ENCODE data around the gene RBM20. TPM values are rescaled to one million over a fixed set of nuclear protein-coding genes. Genes with fewer than 3 reads are reported as not detected.

RBM20 gene
- polyA plus RNA-seq, 3 donors = not detected

DNA sequence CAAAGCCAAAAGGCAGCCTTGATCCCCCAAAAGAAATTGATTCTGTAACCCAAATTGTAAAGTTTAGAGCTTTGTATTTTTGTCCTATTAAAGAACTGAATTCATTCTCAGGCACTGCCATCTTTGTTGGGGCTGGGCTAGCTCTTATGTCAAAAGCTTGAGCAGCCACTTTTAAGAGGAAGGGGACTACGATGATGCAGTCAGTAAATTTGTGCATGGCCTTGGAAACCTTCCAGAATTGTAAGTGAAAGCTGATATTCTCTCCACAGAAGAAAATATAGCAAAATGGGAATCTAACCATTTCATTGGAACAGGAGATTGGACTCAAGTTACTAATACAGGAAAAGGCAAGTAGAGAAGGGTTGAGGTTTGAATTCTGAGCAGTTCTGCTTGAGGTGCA lies 50.1 kb downstream of the RBM20 start:
- no peaks in the 10 kb centered on the region for H3K4me1 ChIP-seq (ENCODE audit: control insufficient read depth in 1 of 2, insufficient read depth in 2 of 2, low read length in 2 of 2)
- no peak overlapping the region for H3K4me2 ChIP-seq (replicated peaks; ENCODE audit: extremely low read depth, low read length, poor library complexity, severe bottlenecking)
- H3K36me3 ChIP-seq (replicated peaks in 1 of 2; ENCODE audit: control insufficient read depth in 1 of 2, insufficient read depth in 2 of 2, low read length in 2 of 2) = no peaks in the 10 kb centered on the region
- peaks cover 6% of the 10 kb centered on the region for H3K4me1 Mint-ChIP-seq
- H3K4me3 Mint-ChIP-seq = no peak overlapping the region
- no peaks in the 10 kb centered on the region for H3K79me2 ChIP-seq (ENCODE audit: insufficient read depth, low read length)
- WGBS (ENCODE audit: insufficient coverage) = no CpG with 5 or more reads among the region's 1 CpG
- no peak overlapping the region for H2AFZ ChIP-seq (ENCODE audit: insufficient read depth, low read depth, low read length, poor library complexity, severe bottlenecking)
- H3K27ac ChIP-seq (ENCODE audit: low read depth in 1 of 2, low read length in 2 of 2) = no peak overlapping the region
- H3K4me3 ChIP-seq (replicated peaks in 1 of 3; ENCODE audit: low read depth in 2 of 3, low read length in 3 of 3) = no peak overlapping the region
- H3K36me3 Mint-ChIP-seq = no peaks in the 10 kb centered on the region
- H3K9me3 Mint-ChIP-seq = peaks cover 2 to 23% (median 10%) of the 10 kb centered on the region in 7 donors
- no peaks in the 10 kb centered on the region for H3K9me3 ChIP-seq (replicated peaks in 1 of 2; ENCODE audit: control insufficient read depth in 1 of 2, insufficient read depth in 1 of 2, low read length in 2 of 2)
- intact Hi-C loops (cut with micrococcal nuclease) = no loop called here
- TF ChIP-seq, protein P1, sequence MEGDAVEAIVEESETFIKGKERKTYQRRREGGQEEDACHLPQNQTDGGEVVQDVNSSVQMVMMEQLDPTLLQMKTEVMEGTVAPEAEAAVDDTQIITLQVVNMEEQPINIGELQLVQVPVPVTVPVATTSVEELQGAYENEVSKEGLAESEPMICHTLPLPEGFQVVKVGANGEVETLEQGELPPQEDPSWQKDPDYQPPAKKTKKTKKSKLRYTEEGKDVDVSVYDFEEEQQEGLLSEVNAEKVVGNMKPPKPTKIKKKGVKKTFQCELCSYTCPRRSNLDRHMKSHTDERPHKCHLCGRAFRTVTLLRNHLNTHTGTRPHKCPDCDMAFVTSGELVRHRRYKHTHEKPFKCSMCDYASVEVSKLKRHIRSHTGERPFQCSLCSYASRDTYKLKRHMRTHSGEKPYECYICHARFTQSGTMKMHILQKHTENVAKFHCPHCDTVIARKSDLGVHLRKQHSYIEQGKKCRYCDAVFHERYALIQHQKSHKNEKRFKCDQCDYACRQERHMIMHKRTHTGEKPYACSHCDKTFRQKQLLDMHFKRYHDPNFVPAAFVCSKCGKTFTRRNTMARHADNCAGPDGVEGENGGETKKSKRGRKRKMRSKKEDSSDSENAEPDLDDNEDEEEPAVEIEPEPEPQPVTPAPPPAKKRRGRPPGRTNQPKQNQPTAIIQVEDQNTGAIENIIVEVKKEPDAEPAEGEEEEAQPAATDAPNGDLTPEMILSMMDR (IDR thresholded peaks at IDR 0.05) = no peak
- no peak overlapping the region for H3K27ac Mint-ChIP-seq
- no peak for DNase-seq
- peaks cover 0 to 3% (median 0%) of the 10 kb centered on the region in 3 donors for H3K27me3 Mint-ChIP-seq (ENCODE audit: low read depth in 3 of 3)
- no peak overlapping the region for H3K9ac ChIP-seq (ENCODE audit: insufficient read depth, low read length, poor library complexity, severe bottlenecking)
- no peaks in the 10 kb centered on the region for H3K27me3 ChIP-seq (ENCODE audit: control insufficient read depth in 2 of 2, insufficient read depth in 2 of 2, low read length in 2 of 2)
- H4K20me1 ChIP-seq (ENCODE audit: insufficient read depth, low read length) = no peaks in the 10 kb centered on the region

DNA sequence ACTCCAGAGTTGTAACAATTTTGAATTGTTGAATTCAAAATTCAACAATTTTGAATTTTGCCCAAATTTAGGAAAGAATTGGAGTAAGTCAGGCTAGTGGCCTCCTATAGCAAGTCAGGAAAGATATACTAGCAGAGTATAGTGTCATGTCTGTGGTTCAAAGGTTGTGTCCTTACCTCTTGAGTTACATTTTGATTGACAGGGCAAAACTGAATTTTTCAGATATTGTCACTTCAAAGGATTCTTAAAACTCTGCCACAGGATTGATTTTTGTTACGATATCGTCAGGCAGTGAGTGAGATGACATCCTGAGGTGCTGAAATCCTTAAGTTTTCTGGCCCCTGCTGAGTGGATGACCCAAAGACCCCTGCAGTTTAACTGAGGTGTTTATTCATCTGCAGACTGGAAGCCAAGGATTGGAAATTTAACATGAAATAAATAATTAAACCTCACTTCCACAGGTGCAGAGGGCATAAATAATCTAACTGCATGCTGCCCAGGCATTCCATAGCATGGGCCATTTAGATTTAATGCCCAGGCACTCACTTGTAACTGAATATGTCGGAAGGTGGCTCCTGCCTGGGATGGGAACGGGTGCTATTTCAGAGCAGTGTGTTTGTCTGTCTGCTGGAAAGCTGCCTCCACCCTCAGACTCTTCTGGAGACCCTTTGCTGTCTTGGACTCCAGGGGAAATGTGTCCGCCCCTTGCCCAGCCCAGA lies 50.8 kb downstream of the RBM20 start:
- H3K27me3 ChIP-seq (ENCODE audit: control insufficient read depth in 2 of 2, insufficient read depth in 2 of 2, low read length in 2 of 2) = no peaks in the 10 kb centered on the region
- intact Hi-C loops (cut with micrococcal nuclease) = no loop called here
- H3K27ac Mint-ChIP-seq = no peak overlapping the region
- peaks cover 0 to 3% (median 0%) of the 10 kb centered on the region in 3 donors for H3K27me3 Mint-ChIP-seq (ENCODE audit: low read depth in 3 of 3)
- H3K36me3 Mint-ChIP-seq = no peaks in the 10 kb centered on the region
- no peaks in the 10 kb centered on the region for H3K36me3 ChIP-seq (replicated peaks in 1 of 2; ENCODE audit: control insufficient read depth in 1 of 2, insufficient read depth in 2 of 2, low read length in 2 of 2)
- H3K4me3 Mint-ChIP-seq = no peak overlapping the region
- no peaks in the 10 kb centered on the region for H3K9me3 ChIP-seq (replicated peaks in 1 of 2; ENCODE audit: control insufficient read depth in 1 of 2, insufficient read depth in 1 of 2, low read length in 2 of 2)
- H3K4me2 ChIP-seq (replicated peaks; ENCODE audit: extremely low read depth, low read length, poor library complexity, severe bottlenecking) = no peak overlapping the region
- no peak for DNase-seq
- H3K4me1 ChIP-seq (ENCODE audit: control insufficient read depth in 1 of 2, insufficient read depth in 2 of 2, low read length in 2 of 2) = no peaks in the 10 kb centered on the region
- H3K27ac ChIP-seq (ENCODE audit: low read depth in 1 of 2, low read length in 2 of 2) = no peak overlapping the region
- H4K20me1 ChIP-seq (ENCODE audit: insufficient read depth, low read length) = no peaks in the 10 kb centered on the region
- WGBS (ENCODE audit: insufficient coverage) = 100% methylated on average over 1 of the region's 5 CpGs
- no peak overlapping the region for H2AFZ ChIP-seq (ENCODE audit: insufficient read depth, low read depth, low read length, poor library complexity, severe bottlenecking)
- H3K4me1 Mint-ChIP-seq = peaks cover 6% of the 10 kb centered on the region
- H3K4me3 ChIP-seq (replicated peaks in 1 of 3; ENCODE audit: low read depth in 2 of 3, low read length in 3 of 3) = no peak overlapping the region
- no peak overlapping the region for H3K9ac ChIP-seq (ENCODE audit: insufficient read depth, low read length, poor library complexity, severe bottlenecking)
- TF ChIP-seq, protein P1 (IDR thresholded peaks at IDR 0.05) = no peak
- H3K79me2 ChIP-seq (ENCODE audit: insufficient read depth, low read length) = no peaks in the 10 kb centered on the region
- H3K9me3 Mint-ChIP-seq = peaks cover 2 to 23% (median 10%) of the 10 kb centered on the region in 7 donors

Data from CD14-positive monocyte (primary cell).